Measurements from ENCODE around the gene HMX2.

Gene HMX2, protein sequence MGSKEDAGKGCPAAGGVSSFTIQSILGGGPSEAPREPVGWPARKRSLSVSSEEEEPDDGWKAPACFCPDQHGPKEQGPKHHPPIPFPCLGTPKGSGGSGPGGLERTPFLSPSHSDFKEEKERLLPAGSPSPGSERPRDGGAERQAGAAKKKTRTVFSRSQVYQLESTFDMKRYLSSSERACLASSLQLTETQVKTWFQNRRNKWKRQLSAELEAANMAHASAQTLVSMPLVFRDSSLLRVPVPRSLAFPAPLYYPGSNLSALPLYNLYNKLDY

DNA sequence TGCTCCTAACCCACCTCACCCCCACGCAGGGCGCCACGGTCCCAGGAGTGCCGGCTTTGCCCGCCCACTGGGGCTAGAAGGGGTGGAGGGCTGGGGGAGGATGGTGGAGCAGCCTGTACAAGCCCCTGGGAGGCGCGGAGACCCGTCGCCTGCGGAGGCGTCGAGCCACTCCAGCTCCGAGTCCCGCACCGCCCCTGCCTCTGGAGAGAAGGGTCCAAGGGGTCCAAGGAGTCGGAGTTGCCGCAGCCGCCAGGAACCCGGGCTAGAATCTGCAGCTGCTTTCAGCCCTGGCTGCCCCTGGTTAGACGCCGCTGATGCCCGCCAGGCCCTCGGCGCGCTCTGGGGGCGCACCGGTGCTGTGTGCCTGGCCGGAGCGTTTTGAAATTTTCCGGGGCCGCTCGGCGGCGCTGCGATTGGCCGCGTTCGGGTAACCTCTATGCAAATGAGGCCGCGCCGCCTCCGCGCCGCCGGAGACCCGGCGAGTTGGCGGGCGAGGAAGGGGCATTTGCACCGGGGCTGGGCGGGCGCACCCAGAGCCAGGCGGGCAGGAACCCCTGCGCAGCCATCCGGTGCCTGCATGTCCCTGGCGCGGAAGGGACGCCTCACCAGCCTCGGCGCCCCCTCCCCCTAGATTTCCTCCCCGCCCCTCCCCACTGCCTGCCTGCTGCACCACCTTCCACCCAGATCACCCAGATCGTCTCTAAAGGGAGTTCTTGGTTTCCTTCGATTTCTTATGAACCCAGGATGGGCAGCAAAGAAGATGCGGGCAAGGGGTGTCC lies at the start of gene HMX2:
TSS of gene HMX2 (plus strand) at position 502 of the 779 bp plus-strand sequence. CDS start at position 745, 243 bp downstream.
- no peak for DNase-seq

DNA sequence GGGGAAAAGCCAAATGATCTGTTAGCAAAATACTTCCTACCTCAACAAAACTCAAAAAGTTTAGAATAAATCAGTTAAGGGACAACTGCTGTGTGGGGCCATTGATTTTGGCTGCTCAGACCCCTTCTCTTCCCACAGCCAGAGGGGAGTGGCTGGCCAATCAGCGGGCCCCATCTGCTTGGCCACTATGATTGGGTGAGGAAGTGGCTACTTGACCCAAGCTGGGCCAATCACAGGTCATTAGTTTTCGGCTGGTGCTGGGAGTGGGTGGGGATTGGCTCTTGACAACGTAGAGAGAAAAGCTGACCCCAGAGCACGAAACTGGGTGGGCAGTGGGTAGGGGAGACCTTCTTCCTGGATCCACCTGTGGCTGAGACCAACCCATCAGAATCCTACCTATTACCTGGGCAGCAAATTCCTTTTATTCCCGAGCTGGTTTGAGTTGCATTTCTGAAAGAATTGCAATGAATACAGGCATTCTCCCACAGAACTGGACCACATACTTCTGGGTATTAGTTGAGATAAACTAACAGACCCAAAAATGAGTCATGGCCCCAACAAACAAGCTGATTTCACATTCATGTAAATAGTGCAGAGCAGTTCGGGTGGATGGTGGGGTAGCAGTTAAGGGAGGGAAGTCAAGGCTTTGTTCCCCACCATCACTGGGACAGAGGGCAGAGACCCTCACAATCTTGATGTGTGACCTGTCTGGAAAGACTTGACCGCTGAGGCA lies 47.7 kb upstream of the HMX2 start:
- DNase-seq: no peak

DNA sequence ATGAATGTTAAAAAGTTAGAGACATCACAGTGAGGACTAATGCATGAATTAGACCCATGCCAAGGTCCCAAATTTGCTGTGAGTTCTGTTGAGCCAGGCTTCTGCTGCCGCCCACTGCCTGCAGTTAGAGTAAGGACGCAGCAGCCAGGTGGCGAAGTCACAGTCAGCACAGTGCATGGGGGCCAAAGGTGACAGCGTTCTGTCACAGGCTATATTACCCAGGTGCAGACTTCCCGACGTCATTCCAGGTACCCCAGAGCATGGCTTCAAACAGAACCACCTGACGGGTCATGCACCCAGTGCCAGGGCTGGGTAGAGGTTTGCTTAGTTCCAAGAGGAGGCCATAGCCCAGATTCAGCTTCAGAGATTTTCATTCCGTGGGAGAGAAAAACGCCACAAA lies 46.1 kb upstream of the HMX2 start:
- DNase-seq: no peak

- no peak for DNase-seq
These were observed 45.3 kb upstream of the HMX2 start for GRCh38 chr10:123102673-123103072.

DNA sequence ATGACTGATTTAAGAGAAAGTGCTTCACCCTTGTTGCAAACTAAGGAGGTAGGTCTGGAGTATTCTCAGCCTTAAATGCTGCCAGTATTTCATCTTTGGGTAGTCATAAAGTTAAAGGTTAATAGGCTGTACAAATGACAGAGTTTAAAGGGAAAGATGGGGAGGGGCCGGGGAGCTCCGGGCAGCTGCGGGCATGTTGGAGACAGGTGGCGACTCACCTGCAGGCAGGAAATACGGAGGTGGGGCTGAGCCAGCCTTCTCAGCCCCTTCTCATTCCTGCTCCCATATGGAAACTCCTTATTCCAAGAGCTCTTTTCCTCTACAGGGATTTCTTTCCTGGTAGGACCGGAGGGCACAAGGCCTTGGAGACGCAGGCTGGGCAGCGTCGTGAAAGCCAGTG lies 44.0 kb upstream of the HMX2 start:
- DNase-seq: no peak

- no peak for DNase-seq
These were observed 38.5 kb upstream of the HMX2 start for GRCh38 chr10:123109466-123109865.

- no peak for DNase-seq
These were observed 30.1 kb upstream of the HMX2 start for GRCh38 chr10:123117644-123118417.

DNA sequence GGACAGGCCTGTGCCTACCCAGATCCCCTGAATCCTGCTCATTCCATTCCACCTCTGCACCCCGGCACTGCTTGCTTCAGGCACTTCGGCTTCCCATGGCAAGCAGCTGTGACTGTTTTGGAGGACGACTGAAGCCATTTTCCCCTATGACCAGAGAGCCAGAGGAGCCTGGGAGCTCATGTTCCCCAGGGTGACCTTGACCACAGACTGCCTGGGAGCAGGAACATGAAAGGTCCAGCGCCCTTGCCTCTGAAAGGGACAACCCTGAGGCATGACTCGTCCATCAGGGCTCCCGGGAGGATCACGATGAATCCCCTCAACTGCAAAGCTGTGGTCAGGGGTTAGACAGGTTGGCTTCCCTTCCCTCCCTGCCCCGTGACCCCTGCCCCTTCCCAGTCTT lies 28.9 kb upstream of the HMX2 start:
- no peak for DNase-seq

DNA sequence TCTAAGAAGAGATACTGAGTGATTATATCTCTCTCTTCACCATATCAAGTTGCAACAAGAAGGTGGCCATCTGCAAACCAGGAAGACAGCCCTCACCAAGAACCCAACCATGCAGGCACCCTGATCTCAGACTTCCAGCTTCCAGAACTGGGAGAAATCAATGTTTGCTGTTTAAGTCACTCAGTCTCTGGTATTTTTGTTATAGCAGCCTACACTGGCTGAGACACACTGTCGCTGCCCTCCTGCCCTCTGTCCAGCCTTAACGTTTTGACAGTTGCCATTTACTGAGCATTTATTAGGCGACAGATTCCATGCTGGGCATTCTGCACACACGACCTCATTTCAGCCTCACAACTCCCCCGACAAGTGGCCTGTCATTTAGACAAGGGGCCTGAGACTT lies 21.7 kb upstream of the HMX2 start:
- no peak for DNase-seq

GRCh38 chr10:123129618-123130271 lies 18.2 kb upstream of the HMX2 start:
- no peak for DNase-seq

- DNase-seq: no peak
These were observed 15.1 kb upstream of the HMX2 start for GRCh38 chr10:123132576-123133477.

DNA sequence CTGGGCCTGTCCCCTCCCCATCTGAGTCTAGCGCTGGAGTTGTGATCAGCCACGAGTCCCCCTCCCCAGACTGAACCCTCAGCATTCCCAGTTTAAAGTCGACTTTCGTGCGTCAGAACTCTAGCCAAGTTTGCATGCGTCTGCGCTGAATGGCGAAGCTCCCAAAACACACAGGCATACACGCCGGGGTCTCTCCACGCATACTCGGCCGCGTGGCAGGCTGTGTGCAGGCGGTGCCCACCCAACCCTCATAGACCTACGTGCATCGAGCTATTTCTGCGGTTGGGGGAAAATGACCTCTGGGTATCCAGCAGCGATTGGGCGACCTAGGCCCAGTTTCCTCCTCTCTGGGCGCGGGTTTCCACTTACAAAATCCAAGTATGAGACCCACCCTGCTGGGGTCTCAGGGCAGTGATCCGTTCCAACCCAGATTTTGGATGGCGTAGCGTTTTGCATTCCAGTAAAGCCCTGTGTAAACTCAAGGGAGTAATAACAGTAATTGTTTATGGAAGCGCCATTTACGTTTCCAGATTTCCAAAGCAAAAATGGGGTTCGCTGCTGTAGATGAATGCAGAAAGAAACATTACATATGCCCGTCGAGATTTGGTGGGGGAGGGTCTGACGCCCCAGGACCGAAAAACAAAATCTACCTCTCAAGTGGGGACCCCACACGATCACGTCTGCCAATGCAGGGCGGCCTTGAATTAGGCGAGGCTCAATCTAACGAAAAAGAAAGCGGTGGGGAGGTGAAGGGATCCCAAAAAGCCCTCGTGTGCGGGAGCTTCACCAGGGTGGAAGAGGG lies 14.2 kb upstream of the HMX2 start:
- no peak for DNase-seq

DNA sequence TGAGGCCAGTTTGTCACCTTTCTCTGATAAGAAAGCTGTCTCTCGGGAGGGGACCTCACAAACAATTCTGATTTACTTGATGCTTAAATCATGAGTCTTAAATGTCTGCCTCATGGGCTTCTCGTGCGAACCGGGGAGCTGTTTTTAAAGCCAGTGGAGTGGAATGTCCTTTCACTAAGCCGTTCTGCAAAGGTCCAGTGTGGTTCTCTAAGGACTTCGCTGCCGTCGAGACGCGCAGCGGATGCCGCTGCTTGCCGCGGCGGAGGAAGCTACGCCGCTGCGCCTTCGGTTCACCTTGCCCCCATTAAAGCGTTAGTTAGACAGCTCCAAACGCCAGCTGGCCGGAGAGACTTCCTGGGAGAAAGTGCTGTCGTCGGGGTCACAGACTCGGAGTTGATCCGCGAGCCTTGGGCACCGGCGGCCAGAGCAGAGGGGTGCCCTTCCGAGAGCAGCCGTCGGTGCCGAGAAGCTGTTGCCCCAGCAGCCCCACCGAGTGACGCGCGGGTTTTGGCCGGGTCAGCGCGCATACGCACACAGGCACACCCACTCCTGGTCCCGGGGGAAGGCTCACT lies 13.5 kb upstream of the HMX2 start:
- DNase-seq: no peak

- DNase-seq: no peak
These were observed 13.0 kb upstream of the HMX2 start for GRCh38 chr10:123134915-123135414.

DNA sequence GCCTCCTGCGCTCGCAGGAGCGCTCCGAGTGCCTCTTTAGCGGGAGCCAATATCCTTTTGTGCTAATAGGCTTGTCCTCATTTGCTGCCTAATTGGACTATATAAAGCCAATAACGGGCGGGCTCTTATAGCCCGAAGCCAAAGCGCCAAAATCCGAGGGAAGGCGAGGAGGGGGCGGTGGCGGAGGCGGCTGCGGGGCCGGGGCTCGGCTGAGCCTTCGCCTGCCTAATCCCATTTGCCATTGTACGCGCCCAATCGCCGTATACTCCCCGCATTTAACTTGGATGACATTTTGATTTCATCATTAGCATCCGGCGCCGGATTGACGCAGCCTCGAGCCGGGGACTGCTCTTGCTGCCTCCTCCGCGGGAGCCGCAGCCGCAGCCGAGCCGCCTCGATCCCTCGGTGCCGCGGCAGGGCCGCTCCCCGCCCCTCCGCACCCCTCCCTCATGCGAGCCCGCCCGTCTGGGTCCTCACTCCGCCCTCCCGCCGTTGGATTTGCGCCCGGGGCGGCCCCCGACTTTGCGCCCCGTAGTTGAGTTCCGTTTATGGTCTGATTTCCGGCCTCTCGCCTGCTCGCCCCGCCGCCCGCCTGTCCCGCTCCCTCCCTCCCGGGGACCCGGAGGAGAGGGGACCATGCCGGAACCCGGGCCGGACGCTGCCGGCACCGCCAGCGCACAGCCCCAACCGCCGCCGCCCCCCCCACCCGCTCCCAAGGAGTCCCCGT lies 12.4 kb upstream of the HMX2 start, which contains the start of gene HMX3:
TSS of gene HMX3 (plus strand) at position 556 of the 727 bp plus-strand sequence. CDS start at position 637, 81 bp downstream.
- DNase-seq: no peak

DNA sequence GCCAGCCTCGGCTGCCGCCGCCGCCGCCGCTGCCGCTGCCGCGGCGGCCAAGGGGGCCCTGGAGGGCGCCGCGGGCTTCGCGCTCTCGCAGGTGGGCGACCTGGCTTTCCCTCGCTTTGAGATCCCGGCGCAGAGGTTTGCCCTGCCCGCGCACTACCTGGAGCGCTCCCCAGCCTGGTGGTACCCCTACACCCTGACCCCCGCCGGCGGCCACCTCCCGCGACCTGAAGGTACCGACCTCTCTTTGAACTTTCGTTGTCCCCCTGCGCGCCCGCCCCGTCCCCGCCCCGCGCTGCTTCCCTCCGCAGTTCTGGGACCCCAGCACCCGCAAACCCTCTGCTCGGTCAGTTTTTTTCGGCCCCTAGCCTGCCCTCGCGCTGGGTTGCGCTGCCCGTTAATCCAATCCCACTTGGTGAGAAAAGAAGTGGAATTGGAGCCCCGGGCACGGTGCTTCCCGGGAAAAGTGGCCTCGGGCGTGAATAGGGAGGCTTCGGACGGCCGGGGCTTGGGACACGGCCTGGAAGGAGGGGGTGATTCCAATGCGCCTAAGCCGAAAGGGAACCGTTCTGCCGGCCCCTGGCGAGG lies 11.6 kb upstream of the HMX2 start:
- no peak for DNase-seq

- no peak for DNase-seq
These were observed 10.9 kb upstream of the HMX2 start for GRCh38 chr10:123136806-123137642.

GRCh38 chr10:123139165-123139520 lies 8.8 kb upstream of the HMX2 start:
- DNase-seq: no peak
